Measurements from ENCODE around the gene VAV2.

VAV2 gene

GRCh38 chr9:133977421-133978201 is 14.5 kb downstream of the VAV2 start:
- in situ Hi-C loops (cut with MboI; ENCODE audit: low pct_unique_long_range_greater_than_20kb, low sequenced_read_pairs, unreplicated experiment), result no loop called here
- DNase-seq (ENCODE audit: low spot score), result no peak
- no peak for TF ChIP-seq CTCF (IDR thresholded peaks at IDR 0.05; ENCODE audit: extremely low read depth, insufficient read depth, missing control alignments)

- DNase-seq (ENCODE audit: low spot score), result no peak
- TF ChIP-seq CTCF (IDR thresholded peaks at IDR 0.05; ENCODE audit: extremely low read depth, insufficient read depth, missing control alignments), result no peak
- in situ Hi-C loops (cut with MboI; ENCODE audit: low pct_unique_long_range_greater_than_20kb, low sequenced_read_pairs, unreplicated experiment), result no loop called here
Measured at GRCh38 chr9:133976887-133977286, 15.2 kb downstream of the VAV2 start.

GRCh38 chr9:133976191-133976861 is 15.8 kb downstream of the VAV2 start:
- no peak for TF ChIP-seq CTCF (IDR thresholded peaks at IDR 0.05; ENCODE audit: extremely low read depth, insufficient read depth, missing control alignments)
- in situ Hi-C loops (cut with MboI; ENCODE audit: low pct_unique_long_range_greater_than_20kb, low sequenced_read_pairs, unreplicated experiment), result no loop called here

GRCh38 chr9:133975511-133975910 is 16.6 kb downstream of the VAV2 start:
- in situ Hi-C loops (cut with MboI; ENCODE audit: low pct_unique_long_range_greater_than_20kb, low sequenced_read_pairs, unreplicated experiment), result no loop called here
- no peak for DNase-seq (ENCODE audit: low spot score)
- TF ChIP-seq CTCF (IDR thresholded peaks at IDR 0.05; ENCODE audit: extremely low read depth, insufficient read depth, missing control alignments), result no peak

More at GRCh38 chr9:133976191-133976861, 15.8 kb downstream of the VAV2 start:
- DNase-seq (ENCODE audit: low spot score), result no peak

- TF ChIP-seq CTCF (IDR thresholded peaks at IDR 0.05; ENCODE audit: extremely low read depth, insufficient read depth, missing control alignments), result no peak
- no peak for DNase-seq (ENCODE audit: low spot score)
- in situ Hi-C loops (cut with MboI; ENCODE audit: low pct_unique_long_range_greater_than_20kb, low sequenced_read_pairs, unreplicated experiment), result no loop called here
Measured at GRCh38 chr9:133974631-133975341, 17.3 kb downstream of the VAV2 start.

- TF ChIP-seq CTCF (IDR thresholded peaks at IDR 0.05; ENCODE audit: extremely low read depth, insufficient read depth, missing control alignments), result no peak
- no peak for DNase-seq (ENCODE audit: low spot score)
- in situ Hi-C loops (cut with MboI; ENCODE audit: low pct_unique_long_range_greater_than_20kb, low sequenced_read_pairs, unreplicated experiment), result no loop called here
Measured at GRCh38 chr9:133973791-133974630, 18.1 kb downstream of the VAV2 start.

Measured in GM13977 (cell line).